CD4-positive, alpha-beta T cell (primary cell): ENCODE data around the gene DIP2C. TPM values are rescaled to one million over a fixed set of nuclear protein-coding genes. Genes with fewer than 3 reads are reported as not detected.

Experiments
- ATAC-seq: fragments of 200-7000 bp; cut with Tn5 transposase; one replicate; pipeline ENCODE4 v1.10.0; 2022; ENCODE audit warnings: mild to moderate bottlenecking; ENCODE audit not compliant: poor library complexity
- CTCF ChIA-PET: fragments of 350-600 bp; sonication (Branson Sonifier 250); formaldehyde crosslinking; loops from one replicate; lab custom pipeline; 2021; ENCODE audit warnings: antibody characterized with exemption, inconsistent platforms; lab: Charles Lee
- POLR2A ChIA-PET: fragments of 350-600 bp; sonication (Branson Sonifier 250); formaldehyde crosslinking; loops from one replicate; lab custom pipeline; 2021; ENCODE audit warnings: antibody characterized with exemption, inconsistent platforms; lab: Charles Lee
- DNase-seq, 14 experiments: peaks; one replicate each; pipeline ENCODE4 v3.0.0-alpha.2; 2013 to 2020; ENCODE audit warnings: mixed read lengths in 2 of 14
- H3K27ac ChIP-seq, 2 donors: one replicate each; pipeline versions ENCODE4 v1.5.1 to v1.7.0; 2013; ENCODE audit warnings: low read length in 2 of 2, low read depth in 1 of 2, mild to moderate bottlenecking in 1 of 2
- H3K27me3 ChIP-seq, 2 experiments: 1 replicate in 1 of 2; 2 replicates in 1 of 2; pipeline versions ENCODE4 v1.6.1 to v1.7.0; 2013; ENCODE audit warnings: low read length in 2 of 2, control low read depth in 1 of 2, mild to moderate bottlenecking in 1 of 2, moderate library complexity in 1 of 2; ENCODE audit not compliant: insufficient read depth in 2 of 2, control insufficient read depth in 1 of 2
- H3K36me3 ChIP-seq: one replicate; pipeline ENCODE4 v1.6.1; 2013; ENCODE audit warnings: low read length, control low read depth; ENCODE audit not compliant: insufficient read depth
- H3K4me1 ChIP-seq: one replicate; pipeline ENCODE4 v1.6.1; 2013; ENCODE audit warnings: low read length, control low read depth; ENCODE audit not compliant: insufficient read depth
- H3K4me3 ChIP-seq: one replicate; pipeline ENCODE4 v1.5.1; 2013; ENCODE audit warnings: mild to moderate bottlenecking, low read length, moderate library complexity
- H3K9me3 ChIP-seq, 2 experiments: 1 replicate in 1 of 2; 2 replicates in 1 of 2; pipeline versions ENCODE4 v1.6.1 to v1.7.0; 2013; ENCODE audit warnings: low read length in 2 of 2, mild to moderate bottlenecking in 2 of 2, control low read depth in 1 of 2, moderate library complexity in 1 of 2; ENCODE audit not compliant: control insufficient read depth in 1 of 2, insufficient read depth in 1 of 2
- H3K27ac Mint-ChIP-seq: one replicate; pipeline ENCODE4 v1.8.0; 2020; ENCODE audit warnings: mixed read lengths
- H3K27me3 Mint-ChIP-seq: one replicate; pipeline ENCODE4 v1.8.0; 2021; ENCODE audit warnings: mixed read lengths
- H3K36me3 Mint-ChIP-seq: one replicate; pipeline ENCODE4 v1.8.0; 2021; ENCODE audit warnings: low read depth, mixed read lengths
- H3K4me1 Mint-ChIP-seq: one replicate; pipeline ENCODE4 v1.8.0; 2021; ENCODE audit warnings: low read depth, mixed read lengths
- H3K4me3 Mint-ChIP-seq: one replicate; pipeline ENCODE4 v1.8.0; 2020; ENCODE audit warnings: mild to moderate bottlenecking, mixed read lengths
- H3K9me3 Mint-ChIP-seq: one replicate; pipeline ENCODE4 v1.8.0; 2020; ENCODE audit warnings: mixed read lengths
- intact Hi-C, 2 experiments: fragments of 100-400 bp; cut with DNase I in 1 of 2; cut with micrococcal nuclease in 1 of 2; formaldehyde crosslinking; loops; one replicate each; pipeline versions ENCODE4 v1.15.1 to v1.9.0; 2023 to 2025; cut with DNase I, micrococcal nuclease
- total RNA-seq, 174 experiments: library from RNA in 2 of 174; stranded (reverse) in 2 of 174; gene quantifications; one replicate each; pipeline ENCODE4 v1.2.3 and lab custom pipeline; 2021 to 2026
- TF ChIP-seq, protein P1 (sequence below): fragments of 200-600 bp; IDR thresholded peaks from one replicate; pipeline ENCODE4 v1.8.0; 2022; ENCODE audit warnings: antibody characterized with exemption, mild to moderate bottlenecking

DIP2C gene
- total RNA-seq, 2 experiments from 2014 or later = 4.1 TPM

DNA sequence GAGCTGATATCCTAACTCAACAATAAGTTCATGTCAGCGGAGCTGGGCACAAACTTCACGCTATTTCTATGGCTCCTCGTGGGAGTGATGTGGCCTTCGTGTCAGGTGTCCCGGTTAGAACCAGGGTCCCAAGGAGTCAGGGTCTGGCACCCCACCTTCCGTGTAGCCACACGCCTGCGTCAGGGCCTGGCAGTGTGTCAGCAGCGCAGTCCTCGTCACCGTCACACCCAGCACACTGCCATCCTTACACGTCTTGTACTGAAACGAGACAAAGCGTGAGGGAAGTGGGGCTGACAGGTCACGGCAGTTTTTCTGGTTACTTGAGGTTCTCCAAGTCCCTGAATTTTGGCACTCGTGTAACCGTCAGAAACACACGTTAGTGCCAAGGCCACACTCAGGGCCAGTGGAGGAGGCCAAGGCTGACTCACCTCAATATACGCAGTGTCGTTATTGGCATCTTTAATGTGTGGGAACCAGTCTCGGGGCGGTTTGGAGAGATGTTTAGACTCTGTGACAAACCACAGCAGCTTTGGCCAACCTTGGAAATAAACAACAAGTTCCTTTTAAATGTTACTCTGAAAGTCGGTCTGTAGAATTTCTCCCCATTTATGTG, 299.5 kb downstream of the DIP2C start:
- Histone ChIP-seq H3K4me3 (no peak overlapping the region), H3K27me3 (no peaks in the 10 kb centered on the region), H3K27ac (no peak overlapping the region), H3K9me3 (no peaks in the 10 kb centered on the region), H3K4me1 (peaks cover 4% of the 10 kb centered on the region), H3K36me3 (peaks cover 5% of the 10 kb centered on the region)
- intact Hi-C loops = no loop called here
- CTCF ChIA-PET = no interaction called here
- TF ChIP-seq, protein P1, sequence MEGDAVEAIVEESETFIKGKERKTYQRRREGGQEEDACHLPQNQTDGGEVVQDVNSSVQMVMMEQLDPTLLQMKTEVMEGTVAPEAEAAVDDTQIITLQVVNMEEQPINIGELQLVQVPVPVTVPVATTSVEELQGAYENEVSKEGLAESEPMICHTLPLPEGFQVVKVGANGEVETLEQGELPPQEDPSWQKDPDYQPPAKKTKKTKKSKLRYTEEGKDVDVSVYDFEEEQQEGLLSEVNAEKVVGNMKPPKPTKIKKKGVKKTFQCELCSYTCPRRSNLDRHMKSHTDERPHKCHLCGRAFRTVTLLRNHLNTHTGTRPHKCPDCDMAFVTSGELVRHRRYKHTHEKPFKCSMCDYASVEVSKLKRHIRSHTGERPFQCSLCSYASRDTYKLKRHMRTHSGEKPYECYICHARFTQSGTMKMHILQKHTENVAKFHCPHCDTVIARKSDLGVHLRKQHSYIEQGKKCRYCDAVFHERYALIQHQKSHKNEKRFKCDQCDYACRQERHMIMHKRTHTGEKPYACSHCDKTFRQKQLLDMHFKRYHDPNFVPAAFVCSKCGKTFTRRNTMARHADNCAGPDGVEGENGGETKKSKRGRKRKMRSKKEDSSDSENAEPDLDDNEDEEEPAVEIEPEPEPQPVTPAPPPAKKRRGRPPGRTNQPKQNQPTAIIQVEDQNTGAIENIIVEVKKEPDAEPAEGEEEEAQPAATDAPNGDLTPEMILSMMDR = no peak
- no peak for DNase-seq
- no peaks in the 10 kb centered on the region for H3K9me3 Mint-ChIP-seq
- no peaks in the 10 kb centered on the region for H3K27me3 Mint-ChIP-seq
- no peak overlapping the region for H3K4me3 Mint-ChIP-seq
- H3K36me3 Mint-ChIP-seq = peaks cover 24% of the 10 kb centered on the region
- ATAC-seq = no peak
- POLR2A ChIA-PET = no interaction called here
- H3K4me1 Mint-ChIP-seq = no peaks in the 10 kb centered on the region
- H3K27ac Mint-ChIP-seq = no peak overlapping the region

DNA sequence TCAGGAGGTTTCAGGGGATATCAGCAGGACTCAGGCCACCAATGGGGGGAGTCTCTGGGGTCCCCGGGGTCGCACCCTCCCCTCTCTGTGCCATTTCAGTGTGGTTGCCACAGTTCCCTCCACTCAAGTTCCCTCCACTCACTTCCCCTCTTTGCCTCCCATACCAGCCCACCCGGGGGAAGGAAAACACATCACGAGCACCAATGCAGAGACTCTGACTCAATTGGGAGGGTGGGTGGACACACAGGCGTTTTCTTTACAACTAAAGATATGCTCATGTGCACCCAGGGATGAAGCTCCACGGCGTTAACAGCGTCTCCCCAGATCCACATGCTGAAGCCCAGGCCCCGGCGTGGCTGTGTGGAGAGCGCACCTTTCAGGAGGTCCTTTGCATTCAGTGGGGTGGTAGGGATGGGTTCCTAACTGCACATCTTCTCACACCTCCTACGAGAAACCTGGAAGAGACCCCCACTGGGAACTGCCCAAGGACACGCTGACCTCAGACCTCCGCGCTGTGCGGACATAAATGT, 300.1 kb downstream of the DIP2C start:
- CTCF ChIA-PET = no interaction called here
- DNase-seq = no peak

DNA sequence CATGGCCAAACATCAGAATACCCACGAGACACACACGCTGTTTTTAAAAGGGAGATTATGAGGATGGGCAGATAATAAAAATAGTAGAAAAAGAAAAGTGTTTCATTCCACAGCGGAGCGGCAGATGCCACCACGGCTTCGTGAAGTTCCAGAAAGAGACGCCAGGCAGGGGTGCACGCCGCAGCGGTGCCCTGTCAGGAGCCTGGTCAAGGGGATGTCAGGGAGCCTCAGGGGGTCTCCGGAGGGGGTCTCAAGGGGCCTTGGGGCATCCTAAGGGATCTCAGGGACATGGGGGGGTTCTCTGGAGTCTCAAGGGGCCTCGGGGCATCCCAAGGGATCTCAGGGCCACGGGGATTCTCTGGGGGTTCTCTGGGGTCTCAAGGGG, 300.8 kb downstream of the DIP2C start:
- Histone ChIP-seq H3K27me3 (no peaks in the 10 kb centered on the region), H3K27ac (no peak overlapping the region), H3K4me3 (no peak overlapping the region), H3K36me3 (peaks cover 5% of the 10 kb centered on the region), H3K9me3 (no peaks in the 10 kb centered on the region), H3K4me1 (no peaks in the 10 kb centered on the region)
- Mint-ChIP-seq H3K4me3 (no peak overlapping the region), H3K27ac (no peak overlapping the region), H3K36me3 (peaks cover 31% of the 10 kb centered on the region), H3K27me3 (no peaks in the 10 kb centered on the region), H3K4me1 (no peaks in the 10 kb centered on the region), H3K9me3 (no peaks in the 10 kb centered on the region)
- ChIA-PET POLR2A (no interaction called here), CTCF (no interaction called here)
- DNase-seq (no peak), ATAC-seq (no peak)
- TF ChIP-seq, protein P1 = no peak
- intact Hi-C loops = no loop called here

More for the DNA sequence above, 300.1 kb downstream of the DIP2C start:
- H3K27ac ChIP-seq = no peak overlapping the region
- H3K27ac Mint-ChIP-seq = no peak overlapping the region
- no peaks in the 10 kb centered on the region for H3K9me3 ChIP-seq
- intact Hi-C loops = no loop called here
- H3K27me3 Mint-ChIP-seq = no peaks in the 10 kb centered on the region
- H3K4me1 Mint-ChIP-seq = no peaks in the 10 kb centered on the region
- ATAC-seq = no peak
- H3K36me3 ChIP-seq = peaks cover 5% of the 10 kb centered on the region
- H3K36me3 Mint-ChIP-seq = peaks cover 24% of the 10 kb centered on the region
- H3K9me3 Mint-ChIP-seq = no peaks in the 10 kb centered on the region
- H3K27me3 ChIP-seq = no peaks in the 10 kb centered on the region
- H3K4me1 ChIP-seq = no peaks in the 10 kb centered on the region
- H3K4me3 Mint-ChIP-seq = no peak overlapping the region
- TF ChIP-seq, protein P1 = no peak
- H3K4me3 ChIP-seq = no peak overlapping the region
- POLR2A ChIA-PET = no interaction called here
